ENCODE data around the gene DUSP22. TPM values are rescaled to one million over a fixed set of nuclear protein-coding genes. Genes with fewer than 3 reads are reported as not detected.

Gene DUSP22
- total and polyA plus RNA-seq, 2 donors (not counting 1 experiment from before 2014, with no cell fraction given) = 10.9 to 13.7 TPM

GRCh38 chr6:378090-378957 is 86.0 kb downstream of the DUSP22 start:
- TF ChIP-seq CTCF (conservative IDR thresholded peaks at IDR 0.05 in 1 of 2, IDR thresholded peaks at IDR 0.05 in 1 of 2; ENCODE audit: low read depth in 1 of 2, low read length in 2 of 2) (no peak), EZH2 (IDR thresholded peaks at IDR 0.05; ENCODE audit: low read length, missing control alignments) (no peak)
- Histone ChIP-seq H3K4me2 (ENCODE audit: extremely low read depth, insufficient read depth, low read length) (no peak overlapping the region), H3K27ac (ENCODE audit: insufficient read depth, low read length) (no peak overlapping the region), H3K36me3 (ENCODE audit: control insufficient read depth, insufficient read depth, low read length) (no peaks in the 10 kb centered on the region), H3K79me2 (ENCODE audit: control insufficient read depth, insufficient read depth, low read length) (no peaks in the 10 kb centered on the region), H3K9ac (ENCODE audit: insufficient read depth, low read length) (no peak overlapping the region), H3K4me1 (ENCODE audit: control insufficient read depth, extremely low read depth, insufficient read depth, low read length) (no peaks in the 10 kb centered on the region), H3K4me3 (replicated peaks in 1 of 4; ENCODE audit: control extremely low read depth in 1 of 4, insufficient read depth in 1 of 4, low read depth in 3 of 4, low read length in 4 of 4) (no peak overlapping the region), H4K20me1 (ENCODE audit: control insufficient read depth, extremely low read depth, insufficient read depth, low read length) (no peaks in the 10 kb centered on the region), H3K9me3 (ENCODE audit: control insufficient read depth, insufficient read depth, low read depth, low read length) (no peaks in the 10 kb centered on the region), H3K27me3 (ENCODE audit: control insufficient read depth, insufficient read depth, low read length) (peaks cover 4% of the 10 kb centered on the region), H2AFZ (ENCODE audit: low read length) (no peak overlapping the region)
- DNase-seq (ENCODE audit: low read depth in 2 of 2) = no peak

DNA sequence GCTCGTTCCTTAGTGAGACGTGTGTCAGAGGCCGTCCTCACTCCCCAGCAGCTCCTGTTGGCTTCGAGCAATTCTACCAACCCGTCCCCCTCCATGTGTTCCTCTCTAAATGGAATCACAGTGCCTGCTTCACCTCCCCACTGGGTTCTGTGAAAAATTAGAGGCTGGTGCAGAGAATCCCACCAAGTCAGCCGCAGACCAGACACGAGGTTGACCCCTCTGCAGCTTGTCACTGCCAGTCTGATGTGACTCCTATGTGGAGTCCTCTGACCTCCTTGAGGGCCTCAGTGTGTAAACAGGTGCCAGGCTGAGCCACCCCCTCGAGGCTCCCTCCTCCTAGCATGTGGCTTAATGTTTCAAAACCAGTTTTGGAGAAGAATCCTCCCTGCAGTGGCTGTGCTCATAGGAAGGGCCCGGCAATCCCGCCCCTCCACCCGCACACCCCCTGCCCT is 86.7 kb downstream of the DUSP22 start:
- H3K9me3 ChIP-seq (ENCODE audit: control insufficient read depth, insufficient read depth, low read depth, low read length) = no peaks in the 10 kb centered on the region
- no peaks in the 10 kb centered on the region for H3K79me2 ChIP-seq (ENCODE audit: control insufficient read depth, insufficient read depth, low read length)
- H3K27me3 ChIP-seq (ENCODE audit: control insufficient read depth, insufficient read depth, low read length) = peaks cover 2% of the 10 kb centered on the region
- H3K36me3 ChIP-seq (ENCODE audit: control insufficient read depth, insufficient read depth, low read length) = no peaks in the 10 kb centered on the region
- TF ChIP-seq EZH2 (IDR thresholded peaks at IDR 0.05; ENCODE audit: low read length, missing control alignments) = no peak
- TF ChIP-seq CTCF (conservative IDR thresholded peaks at IDR 0.05 in 1 of 2, IDR thresholded peaks at IDR 0.05 in 1 of 2; ENCODE audit: low read depth in 1 of 2, low read length in 2 of 2) = no peak
- H3K9ac ChIP-seq (ENCODE audit: insufficient read depth, low read length) = no peak overlapping the region
- no peak overlapping the region for H2AFZ ChIP-seq (ENCODE audit: low read length)
- no peaks in the 10 kb centered on the region for H3K4me1 ChIP-seq (ENCODE audit: control insufficient read depth, extremely low read depth, insufficient read depth, low read length)
- no peaks in the 10 kb centered on the region for H4K20me1 ChIP-seq (ENCODE audit: control insufficient read depth, extremely low read depth, insufficient read depth, low read length)
- H3K4me3 ChIP-seq (replicated peaks in 1 of 4; ENCODE audit: control extremely low read depth in 1 of 4, insufficient read depth in 1 of 4, low read depth in 3 of 4, low read length in 4 of 4) = no peak overlapping the region
- no peak overlapping the region for H3K27ac ChIP-seq (ENCODE audit: insufficient read depth, low read length)
- no peak for DNase-seq (ENCODE audit: low read depth in 2 of 2)
- H3K4me2 ChIP-seq (ENCODE audit: extremely low read depth, insufficient read depth, low read length) = no peak overlapping the region

- DNase-seq (ENCODE audit: low read depth in 2 of 2) = no peak
- Histone ChIP-seq H2AFZ (ENCODE audit: low read length) (no peak overlapping the region), H3K79me2 (ENCODE audit: control insufficient read depth, insufficient read depth, low read length) (no peaks in the 10 kb centered on the region), H3K27me3 (ENCODE audit: control insufficient read depth, insufficient read depth, low read length) (no peaks in the 10 kb centered on the region), H3K9me3 (ENCODE audit: control insufficient read depth, insufficient read depth, low read depth, low read length) (no peaks in the 10 kb centered on the region), H4K20me1 (ENCODE audit: control insufficient read depth, extremely low read depth, insufficient read depth, low read length) (no peaks in the 10 kb centered on the region), H3K4me2 (ENCODE audit: extremely low read depth, insufficient read depth, low read length) (no peak overlapping the region), H3K9ac (ENCODE audit: insufficient read depth, low read length) (no peak overlapping the region), H3K27ac (ENCODE audit: insufficient read depth, low read length) (no peak overlapping the region), H3K36me3 (ENCODE audit: control insufficient read depth, insufficient read depth, low read length) (no peaks in the 10 kb centered on the region), H3K4me1 (ENCODE audit: control insufficient read depth, extremely low read depth, insufficient read depth, low read length) (no peaks in the 10 kb centered on the region), H3K4me3 (replicated peaks in 1 of 4; ENCODE audit: control extremely low read depth in 1 of 4, insufficient read depth in 1 of 4, low read depth in 3 of 4, low read length in 4 of 4) (no peak overlapping the region)
- TF ChIP-seq EZH2 (IDR thresholded peaks at IDR 0.05; ENCODE audit: low read length, missing control alignments) (no peak), CTCF (conservative IDR thresholded peaks at IDR 0.05 in 1 of 2, IDR thresholded peaks at IDR 0.05 in 1 of 2; ENCODE audit: low read depth in 1 of 2, low read length in 2 of 2) (no peak)
Observed at GRCh38 chr6:379410-380181, 87.3 kb downstream of the DUSP22 start.
